Neural cell (in vitro differentiated cells): Measurements from ENCODE around the gene ITGBL1. TPM values are rescaled to one million over a fixed set of nuclear protein-coding genes. Genes with fewer than 3 reads are reported as not detected.

ENCODE experiments used
- H2AFZ ChIP-seq: fragments of 200-600, 300-800 bp; sonication (generic), shearing (Covaris generic); 2 replicates; pipeline ENCODE4 v1.6.0; 2014; ENCODE audit warnings: low read depth, mild to moderate bottlenecking, antibody characterized with exemption, low read length, moderate library complexity
- H3F3A ChIP-seq: fragments of 200-600 bp; shearing (Covaris generic); 2 replicates; pipeline ENCODE4 v1.6.1; 2016; ENCODE audit warnings: mild to moderate bottlenecking, moderate library complexity, mixed read lengths, antibody characterized with exemption, low read length; ENCODE audit not compliant: insufficient read depth, poor library complexity, severe bottlenecking
- H3K27ac ChIP-seq: fragments of 200-600, 300-800 bp; sonication (generic), shearing (Covaris generic); 2 replicates; pipeline ENCODE4 v1.5.1; 2014; ENCODE audit warnings: mild to moderate bottlenecking, low read length, moderate library complexity
- H3K27me3 ChIP-seq: fragments of 300-800, 200-600 bp; sonication (generic), shearing (Covaris generic); 2 replicates; pipeline ENCODE4 v1.6.0; 2014; ENCODE audit warnings: mild to moderate bottlenecking, low read depth, low read length, moderate library complexity; ENCODE audit not compliant: insufficient read depth
- H3K36me3 ChIP-seq: fragments of 300-800, 200-600 bp; sonication (generic), shearing (Covaris generic); 2 replicates; pipeline ENCODE4 v1.5.1; 2014; ENCODE audit warnings: mild to moderate bottlenecking, antibody characterized with exemption, low read length, moderate library complexity; ENCODE audit not compliant: insufficient read depth
- H3K4me2 ChIP-seq: fragments of 300-800, 200-600 bp; sonication (generic), shearing (Covaris generic); 2 replicates; pipeline ENCODE4 v1.6.0; 2014; ENCODE audit warnings: mild to moderate bottlenecking, low read length
- H3K4me3 ChIP-seq: fragments of 300-800, 200-600 bp; sonication (generic), shearing (Covaris generic); 2 replicates; pipeline ENCODE4 v1.5.1; 2014; ENCODE audit warnings: mild to moderate bottlenecking, low read length, moderate library complexity
- H3K79me2 ChIP-seq: fragments of 200-600 bp; shearing (Covaris generic); replicated peaks from 2 replicates; pipeline ENCODE4 v1.6.0; 2014; ENCODE audit warnings: mild to moderate bottlenecking, low read length, moderate library complexity; ENCODE audit not compliant: insufficient read depth
- H3K9ac ChIP-seq: fragments of 300-800, 200-600 bp; sonication (generic), shearing (Covaris generic); 2 replicates; pipeline ENCODE4 v1.6.1; 2016; ENCODE audit warnings: mild to moderate bottlenecking, low read length, mixed read lengths
- H3K9me2 ChIP-seq: fragments of 200-600 bp; shearing (Covaris generic); 2 replicates; pipeline ENCODE4 v1.6.1; 2016; ENCODE audit warnings: mild to moderate bottlenecking, low read length, mixed read lengths; ENCODE audit not compliant: insufficient read depth
- H3K9me3 ChIP-seq: fragments of 200-600, 300-800 bp; sonication (generic), shearing (Covaris generic); 2 replicates; pipeline ENCODE4 v1.6.1; 2016; ENCODE audit warnings: mild to moderate bottlenecking, mixed run types, low read length, moderate library complexity, mixed read lengths
- H4K20me1 ChIP-seq: fragments of 200-600 bp; shearing (Covaris generic); 2 replicates; pipeline ENCODE4 v1.6.1; 2016; ENCODE audit warnings: mild to moderate bottlenecking, mixed run types; ENCODE audit not compliant: insufficient read depth
- CTCF ChIP-seq: fragments of 450-650 bp; IDR thresholded peaks from 2 replicates; pipeline ENCODE4 v1.5.1; 2014; ENCODE audit warnings: antibody characterized with exemption, mild to moderate bottlenecking, moderate library complexity; ENCODE audit not compliant: poor library complexity, severe bottlenecking
- EP300 ChIP-seq: fragments of 450-650 bp; conservative IDR thresholded peaks from 2 replicates; pipeline ENCODE4 v1.6.1; 2014; ENCODE audit warnings: antibody characterized with exemption, mild to moderate bottlenecking, moderate library complexity; ENCODE audit not compliant: poor library complexity, severe bottlenecking
- EZH2 ChIP-seq: fragments of 200-600, 300-800 bp; shearing (Covaris generic), sonication (generic); IDR thresholded peaks from 2 replicates; pipeline ENCODE4 v1.6.1; 2014; ENCODE audit warnings: antibody characterized with exemption, low read length, borderline replicate concordance, mild to moderate bottlenecking; ENCODE audit not compliant: insufficient read depth, poor library complexity, severe bottlenecking
- MXI1 ChIP-seq: fragments of 450-650 bp; conservative IDR thresholded peaks from 2 replicates; pipeline ENCODE4 v1.6.1; 2014; ENCODE audit warnings: antibody characterized with exemption, mild to moderate bottlenecking; ENCODE audit not compliant: poor library complexity, severe bottlenecking
- POLR2AphosphoS5 ChIP-seq: IDR thresholded peaks from 2 replicates; pipeline ENCODE4 v1.6.1; 2012
- RAD21 ChIP-seq: fragments of 450-650 bp; conservative IDR thresholded peaks from 2 replicates; pipeline ENCODE4 v1.6.1; 2014; ENCODE audit warnings: antibody characterized with exemption, mild to moderate bottlenecking, moderate library complexity
- REST ChIP-seq: IDR thresholded peaks from 2 replicates; pipeline ENCODE4 v1.6.1; 2012; ENCODE audit warnings: borderline replicate concordance
- SMC3 ChIP-seq: fragments of 450-650 bp; conservative IDR thresholded peaks from 2 replicates; pipeline ENCODE4 v1.6.1; 2014; ENCODE audit warnings: antibody characterized with exemption, mild to moderate bottlenecking, moderate library complexity; ENCODE audit not compliant: poor library complexity
- TAF1 ChIP-seq: IDR thresholded peaks from 2 replicates; pipeline ENCODE4 v1.6.1; 2012; ENCODE audit warnings: low read depth
- polyA plus RNA-seq: library from polyadenylated mRNA; depleted of rRNA; stranded (reverse); fragments of >200 nt; gene quantifications from 2 replicates; pipeline ENCODE4 v1.2.3, GENCODE V29; 2014

Gene ITGBL1
- polyA plus RNA-seq, 1 donor from 2014 or later, result 0.46 TPM

DNA sequence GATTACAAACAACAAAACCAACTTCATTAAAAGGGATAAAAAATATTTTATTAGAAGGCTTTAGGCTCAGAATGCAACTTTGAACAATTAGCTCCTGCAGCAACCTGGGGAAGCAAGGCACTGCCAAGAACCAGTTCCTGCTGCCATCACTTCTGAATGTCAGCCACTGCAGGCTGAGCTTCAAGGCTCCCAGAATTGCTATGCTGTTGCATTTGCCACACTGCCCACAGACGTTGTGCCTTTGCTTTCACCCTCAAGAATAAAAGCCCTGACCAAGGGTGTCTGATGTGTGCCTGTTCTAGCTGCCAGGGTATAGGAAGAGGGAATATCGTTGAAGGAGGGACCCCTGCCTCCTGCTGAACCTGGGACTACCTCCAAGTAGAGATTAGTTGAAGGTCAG lies 238.4 kb downstream of the ITGBL1 start:
- Histone ChIP-seq H3K79me2 (no peaks in the 10 kb centered on the region), H4K20me1 (no peaks in the 10 kb centered on the region), H3K4me2 (no peak overlapping the region), H3K9me3 (no peaks in the 10 kb centered on the region), H3K9ac (no peak overlapping the region), H3K27ac (no peak overlapping the region), H3K4me3 (no peak overlapping the region), H3K36me3 (no peaks in the 10 kb centered on the region), H2AFZ (no peak overlapping the region), H3K9me2 (no peaks in the 10 kb centered on the region), H3K27me3 (no peaks in the 10 kb centered on the region), H3F3A (no peaks in the 10 kb centered on the region)
- no peak for TF ChIP-seq POLR2AphosphoS5

DNA sequence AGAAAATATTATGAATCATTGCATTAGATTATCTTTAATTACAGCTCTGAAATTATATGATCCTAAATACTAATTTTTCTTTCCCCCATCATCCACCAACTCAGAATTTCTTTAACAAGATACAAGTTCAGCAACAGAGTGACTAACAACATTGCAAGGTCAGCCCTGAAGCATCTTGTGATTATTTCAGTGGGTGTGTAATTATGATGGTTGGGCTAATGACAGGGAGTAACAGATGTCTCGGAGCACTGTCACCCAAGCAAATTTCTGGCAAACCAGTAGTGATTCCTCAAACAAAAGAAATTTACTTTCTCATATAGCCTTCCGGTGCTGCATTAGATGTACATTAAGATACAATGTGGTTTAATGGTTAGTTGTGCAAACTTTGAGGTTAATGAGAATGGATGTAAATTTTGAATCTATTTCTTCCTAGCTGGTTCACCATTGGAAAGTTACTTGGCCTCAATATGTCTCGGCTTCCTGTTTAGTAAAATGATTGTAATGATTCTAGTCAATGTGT lies 238.9 kb downstream of the ITGBL1 start:
- Histone ChIP-seq H4K20me1 (no peaks in the 10 kb centered on the region), H3K4me3 (no peak overlapping the region), H3K9me2 (no peaks in the 10 kb centered on the region), H3K27ac (no peak overlapping the region), H2AFZ (no peak overlapping the region), H3K4me2 (no peak overlapping the region), H3K36me3 (no peaks in the 10 kb centered on the region), H3K79me2 (no peaks in the 10 kb centered on the region), H3F3A (no peaks in the 10 kb centered on the region), H3K9ac (no peak overlapping the region), H3K9me3 (no peaks in the 10 kb centered on the region), H3K27me3 (no peaks in the 10 kb centered on the region)
- TF ChIP-seq REST (no peak), EZH2 (no peak), POLR2AphosphoS5 (no peak), RAD21 (no peak), EP300 (no peak), MXI1 (no peak), SMC3 (no peak), TAF1 (no peak), CTCF (no peak)
